IMR-90 (cell line): ENCODE results near the gene COX8C. TPM values are rescaled to one million over a fixed set of nuclear protein-coding genes. Genes with fewer than 3 reads are reported as not detected.

Experiments
- ATAC-seq: fragments of 200-7000 bp; cut with Tn5 transposase; 2 replicates; pipeline ENCODE4 v1.9.1; 2020; ENCODE audit warnings: low read depth, mild to moderate bottlenecking, moderate library complexity
- BruUV-seq: library from RNA; stranded (reverse); fragments of 400-500 nt; replicated peaks from 2 replicates; lab custom pipeline; 2021; lab: Mats Ljungman, UMichigan
- CTCF ChIA-PET: fragments of 300-600 bp; formaldehyde crosslinking; extraction: SDS; loops from one replicate; lab custom pipeline; 2021; ENCODE audit warnings: antibody characterized with exemption; lab: Yijun Ruan, JAX
- POLR2A ChIA-PET: fragments of 300-600 bp; sonication (Branson Sonifier 250); formaldehyde crosslinking; loops from one replicate; lab custom pipeline; 2022; ENCODE audit warnings: antibody characterized with exemption; ENCODE audit not compliant: unreplicated experiment; lab: Charles Lee
- DNase-seq: peaks from one replicate; pipeline ENCODE4 v3.0.0; 2013
- H2AFZ ChIP-seq: replicated peaks from 2 replicates; pipeline ENCODE3; 2013; ENCODE audit warnings: low read length, mild to moderate bottlenecking; ENCODE audit not compliant: poor library complexity
- H2AK5ac ChIP-seq: 2 replicates; pipeline ENCODE4 v1.6.1; 2013; ENCODE audit warnings: low read depth, low read length, inconsistent platforms
- H2AK9ac ChIP-seq: replicated peaks from 2 replicates; pipeline ENCODE3; 2013; ENCODE audit warnings: mild to moderate bottlenecking, low read depth, low read length, moderate library complexity; ENCODE audit not compliant: poor library complexity
- H2BK120ac ChIP-seq: 2 replicates; pipeline ENCODE4 v1.6.1; 2013; ENCODE audit warnings: low read depth, low read length, inconsistent platforms
- H2BK15ac ChIP-seq: 3 replicates; pipeline ENCODE4 v1.6.1; 2013; ENCODE audit warnings: low read depth, low read length, inconsistent platforms
- H2BK20ac ChIP-seq: 2 replicates; pipeline ENCODE4 v1.6.1; 2013; ENCODE audit warnings: low read depth, mild to moderate bottlenecking, inconsistent platforms, low read length, moderate library complexity
- H2BK5ac ChIP-seq: 2 replicates; pipeline ENCODE4 v1.6.1; 2013; ENCODE audit warnings: mild to moderate bottlenecking, low read depth, low read length, inconsistent platforms; ENCODE audit not compliant: poor library complexity, severe bottlenecking
- H3K14ac ChIP-seq: replicated peaks from 2 replicates; pipeline ENCODE4 v1.6.1; 2013; ENCODE audit warnings: low read depth, low read length, inconsistent platforms
- H3K18ac ChIP-seq: 2 replicates; pipeline ENCODE4 v1.6.1; 2013; ENCODE audit warnings: low read depth, low read length, control low read depth
- H3K23ac ChIP-seq: 2 replicates; pipeline ENCODE4 v1.6.1; 2013; ENCODE audit warnings: low read depth, low read length, inconsistent platforms
- H3K27ac ChIP-seq: 2 replicates; pipeline ENCODE4 v1.5.1; 2013; ENCODE audit warnings: mild to moderate bottlenecking, control low read depth, low read length; ENCODE audit not compliant: insufficient read depth
- H3K27me3 ChIP-seq: 2 replicates; pipeline ENCODE4 v1.6.1; 2013; ENCODE audit warnings: low read length; ENCODE audit not compliant: control insufficient read depth, insufficient read depth
- H3K36me3 ChIP-seq: 2 replicates; pipeline ENCODE4 v1.6.1; 2013; ENCODE audit warnings: low read length, mixed read lengths; ENCODE audit not compliant: control insufficient read depth, insufficient read depth
- H3K4ac ChIP-seq: 2 replicates; pipeline ENCODE4 v1.6.1; 2013; ENCODE audit warnings: low read depth, low read length, inconsistent platforms
- H3K4me1 ChIP-seq: 2 replicates; pipeline ENCODE4 v1.6.1; 2013; ENCODE audit warnings: low read length, mixed read lengths; ENCODE audit not compliant: control insufficient read depth, insufficient read depth
- H3K4me2 ChIP-seq: 2 replicates; pipeline ENCODE4 v1.6.1; 2013; ENCODE audit warnings: low read depth, mild to moderate bottlenecking, control low read depth, low read length, moderate library complexity
- H3K4me3 ChIP-seq: 2 replicates; pipeline ENCODE4 v1.5.1; 2013; ENCODE audit warnings: low read depth, mild to moderate bottlenecking, control low read depth, low read length, moderate library complexity; ENCODE audit not compliant: insufficient read depth
- H3K56ac ChIP-seq: 2 replicates; pipeline ENCODE4 v1.6.1; 2013; ENCODE audit warnings: low read length, inconsistent platforms; ENCODE audit not compliant: insufficient read depth; ENCODE audit errors: extremely low read depth
- H3K79me1 ChIP-seq, 2 experiments: 2 replicates each; pipeline ENCODE4 v1.6.1; 2013; ENCODE audit warnings: low read length in 2 of 2, inconsistent platforms in 1 of 2, low read depth in 1 of 2
- H3K9ac ChIP-seq: 2 replicates; pipeline ENCODE4 v1.6.1; 2013; ENCODE audit warnings: low read depth, low read length, control low read depth
- H3K9me1 ChIP-seq: 2 replicates; pipeline ENCODE4 v1.6.1; 2013; ENCODE audit warnings: low read length, inconsistent platforms; ENCODE audit not compliant: insufficient read depth
- H3K9me3 ChIP-seq: 2 replicates; pipeline ENCODE4 v1.6.1; 2013; ENCODE audit warnings: low read length; ENCODE audit not compliant: control insufficient read depth, insufficient read depth
- H4K20me1 ChIP-seq: 2 replicates; pipeline ENCODE4 v1.6.1; 2013; ENCODE audit warnings: low read length, inconsistent platforms; ENCODE audit not compliant: insufficient read depth
- H4K5ac ChIP-seq: 2 replicates; pipeline ENCODE4 v1.6.1; 2013; ENCODE audit warnings: mild to moderate bottlenecking, low read depth, low read length, control low read depth
- H4K8ac ChIP-seq, 2 experiments: 2 replicates each; pipeline ENCODE4 v1.6.1; 2013; ENCODE audit warnings: low read depth in 2 of 2, low read length in 2 of 2, control low read depth in 1 of 2, inconsistent platforms in 1 of 2
- H4K91ac ChIP-seq: 2 replicates; pipeline ENCODE4 v1.6.1; 2013; ENCODE audit warnings: low read depth, low read length, inconsistent platforms; ENCODE audit not compliant: insufficient read depth
- MAFK ChIP-seq: IDR thresholded peaks from 2 replicates; pipeline ENCODE4 v1.6.1; 2012; ENCODE audit warnings: low read depth, low read length, improper control_type of control experiment
- NFE2L2 ChIP-seq: fragments of 150-350 bp; IDR thresholded peaks from 2 replicates; pipeline ENCODE4 v1.6.1; 2016; ENCODE audit warnings: low read depth, mild to moderate bottlenecking, low read length
- dilution Hi-C: fragments of 300-500 bp; cut with HindIII; formaldehyde crosslinking; loops from one replicate; pipeline ENCODE4 v1.14.3; 2018; ENCODE audit warnings: low sequenced_read_pairs; ENCODE audit not compliant: unreplicated experiment
- in situ Hi-C: fragments of 300-500 bp; cut with MboI; formaldehyde crosslinking; loops from 3 replicates; pipeline ENCODE4 v1.14.3; 2019; ENCODE audit warnings: low sequenced_read_pairs, inconsistent platforms, mixed read lengths
- intact Hi-C: fragments of 100-400 bp; cut with micrococcal nuclease; formaldehyde crosslinking; loops from 2 replicates; pipeline ENCODE4 v1.10.0; 2022
- polyA plus RNA-seq, 3 experiments: library from polyadenylated mRNA; depleted of rRNA; stranded (reverse); fragments of >200 nt; gene quantifications; 2 replicates each; pipeline ENCODE4 v1.2.3, GENCODE V29; 2012; ENCODE audit warnings: low replicate concordance in 1 of 3
- total RNA-seq: library from RNA; depleted of rRNA; stranded (reverse); fragments of >200 nt; gene quantifications from 2 replicates; pipeline ENCODE4 v1.2.3, GENCODE V29; 2012

Gene COX8C
- total and polyA plus RNA-seq, 2 of the 4 experiments (the other 2 are of a cell fraction): not detected

DNA sequence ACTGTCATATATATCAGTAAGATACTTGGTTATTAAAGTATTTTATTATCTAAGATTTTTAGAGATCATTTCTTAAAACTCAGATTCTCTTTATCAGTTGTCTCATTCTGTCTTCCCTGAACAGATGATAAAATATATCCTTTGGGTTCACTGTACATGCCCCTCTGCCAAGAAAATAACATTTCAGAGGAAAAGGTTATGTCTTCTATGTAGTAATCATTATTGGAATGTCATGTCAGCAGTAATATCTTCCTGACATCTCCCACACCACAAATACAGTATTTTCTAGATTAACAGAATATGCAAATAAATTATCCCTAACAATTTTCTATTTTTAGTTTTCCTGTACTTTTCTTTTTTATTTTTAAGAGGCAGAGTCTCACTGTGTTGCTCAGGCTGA, 40.2 kb upstream of the COX8C start:
- H3K4me2 ChIP-seq: no peak overlapping the region
- H4K91ac ChIP-seq: no peak overlapping the region
- no peak overlapping the region for H2BK120ac ChIP-seq
- H3K36me3 ChIP-seq: 0 out of 2 replicates have a peak, but pooled peaks cover under 1% of the 10 kb centered on the region
- dilution Hi-C loops (no loop called here), intact Hi-C loops (no loop called here), in situ Hi-C loops (loop anchor here (25.0 kb wide), 1 partner anchor 1795 kb away; the partner anchor contains the start of gene PPP4R3A)
- no peak overlapping the region for H2AK5ac ChIP-seq
- H3K9me3 ChIP-seq: no peaks in the 10 kb centered on the region
- no peak overlapping the region for H3K14ac ChIP-seq
- peaks cover 34 to 72% of the 10 kb centered on the region in 2 experiments for H3K79me1 ChIP-seq
- ATAC-seq (no peak), DNase-seq (no peak)
- H3K4ac ChIP-seq: no peak overlapping the region
- H3K4me3 ChIP-seq: no peak overlapping the region
- no peak overlapping the region for H2BK20ac ChIP-seq
- no peak overlapping the region for H2BK5ac ChIP-seq
- H4K8ac ChIP-seq: no peak overlapping the region
- H3K9ac ChIP-seq: no peak overlapping the region
- ChIA-PET POLR2A (no interaction called here), CTCF (no interaction called here)
- no TSS peak for BruUV-seq
- peaks cover 37% of the 10 kb centered on the region for H4K20me1 ChIP-seq
- peaks cover 11% of the 10 kb centered on the region for H3K4me1 ChIP-seq
- no peak overlapping the region for H3K18ac ChIP-seq
- no peak overlapping the region for H4K5ac ChIP-seq
- H3K56ac ChIP-seq: no peak overlapping the region
- H3K27me3 ChIP-seq: no peaks in the 10 kb centered on the region
- H3K27ac ChIP-seq: no peak overlapping the region
- no peak overlapping the region for H2BK15ac ChIP-seq
- TF ChIP-seq NFE2L2 (no peak), MAFK (peak; percentile 78)
- H2AK9ac ChIP-seq: no peak overlapping the region
- no peak overlapping the region for H3K23ac ChIP-seq
- H2AFZ ChIP-seq: no peak overlapping the region
- peaks cover 16% of the 10 kb centered on the region for H3K9me1 ChIP-seq
